Upper lobe of right lung (tissue), 1 donor: ENCODE measurements around the gene EHHADH. TPM values are rescaled to one million over a fixed set of nuclear protein-coding genes. Genes with fewer than 3 reads are reported as not detected.
A peak's percentile ranks its signal among the peaks of the same experiment; 100 is the strongest.
"Not testable (repeated sequence)": the region's sequence is repeated elsewhere in the genome, so short reads cannot be mapped to it uniquely, and the experiment has no call there.

Experiments used
- ATAC-seq: fragments of 200-7000 bp; cut with Tn5 transposase; one replicate; pipeline ENCODE4 v1.9.1; 2020; ENCODE audit warnings: mild to moderate bottlenecking, moderate library complexity
- DNase-seq: peaks from one replicate; pipeline ENCODE4 v3.0.0-alpha.2; 2020
- H3K27ac ChIP-seq: fragments of 200-600 bp; one replicate; pipeline ENCODE4 v1.8.0; 2022
- H3K27me3 ChIP-seq: fragments of 200-600 bp; one replicate; pipeline ENCODE4 v1.8.0; 2022; ENCODE audit warnings: mild to moderate bottlenecking
- H3K36me3 ChIP-seq: fragments of 200-600 bp; one replicate; pipeline ENCODE4 v1.8.0; 2022
- H3K4me1 ChIP-seq: fragments of 200-600 bp; one replicate; pipeline ENCODE4 v1.8.0; 2022
- H3K4me3 ChIP-seq: fragments of 200-600 bp; one replicate; pipeline ENCODE4 v1.8.0; 2022; ENCODE audit warnings: mild to moderate bottlenecking
- H3K9me3 ChIP-seq: fragments of 200-600 bp; one replicate; pipeline ENCODE4 v1.8.0; 2022
- CTCF ChIP-seq: fragments of 200-600 bp; IDR thresholded peaks from one replicate; pipeline ENCODE4 v1.8.0; 2022; ENCODE audit warnings: antibody characterized with exemption
- intact Hi-C: fragments of 100-400 bp; cut with DNase I; formaldehyde crosslinking; loops from one replicate; pipeline ENCODE4 v1.11.0; 2022
- total RNA-seq: library from RNA; stranded (reverse); fragmentation: NEBNext Ultra II Directional; extraction: Animal tissue kit (Norgen Biotek cat#: 25700); gene quantifications from one replicate; pipeline ENCODE4 v1.2.1, GENCODE V29; 2021
- donor health status: DM: no; HTN: yes; CAD: no; lungs with severe emphysema.

Gene EHHADH
- total RNA-seq, 1 donor from 2014 or later, result 12.0 TPM

- H3K27me3 ChIP-seq, result peaks cover 4% of the 10 kb centered on the region
- no peak for DNase-seq
- no peaks in the 10 kb centered on the region for H3K9me3 ChIP-seq
- no peak overlapping the region for H3K27ac ChIP-seq
- no peaks in the 10 kb centered on the region for H3K36me3 ChIP-seq
- H3K4me1 ChIP-seq, result no peaks in the 10 kb centered on the region
- H3K4me3 ChIP-seq, result no peak overlapping the region
- no peak for ATAC-seq
- no peak for TF ChIP-seq CTCF
- intact Hi-C loops, result no loop called here
Measured at GRCh38 chr3:185263423-185263822, 9.6 kb upstream of the EHHADH start.

GRCh38 chr3:185257334-185257733 lies 3.5 kb upstream of the EHHADH start:
- no peak for TF ChIP-seq CTCF
- intact Hi-C loops, result no loop called here
- H3K4me1 ChIP-seq, result no peaks in the 10 kb centered on the region
- H3K36me3 ChIP-seq, result no peaks in the 10 kb centered on the region
- H3K4me3 ChIP-seq, result no peak overlapping the region
- no peak overlapping the region for H3K27ac ChIP-seq
- peaks cover 5% of the 10 kb centered on the region for H3K9me3 ChIP-seq
- H3K27me3 ChIP-seq, result no peaks in the 10 kb centered on the region
- DNase-seq (no peak), ATAC-seq (no peak)

- peaks cover 5% of the 10 kb centered on the region for H3K9me3 ChIP-seq
- ATAC-seq (no peak), DNase-seq (no peak)
- H3K4me3 ChIP-seq, result no peak overlapping the region
- H3K27ac ChIP-seq, result no peak overlapping the region
- intact Hi-C loops, result no loop called here
- H3K4me1 ChIP-seq, result no peaks in the 10 kb centered on the region
- no peak for TF ChIP-seq CTCF
- no peaks in the 10 kb centered on the region for H3K36me3 ChIP-seq
- no peaks in the 10 kb centered on the region for H3K27me3 ChIP-seq
Measured at GRCh38 chr3:185254799-185255198, 950 bp upstream of the EHHADH start.

- H3K36me3 ChIP-seq, DNase-seq, H3K4me1 ChIP-seq, intact Hi-C loops, H3K9me3 ChIP-seq, ATAC-seq, H3K27ac ChIP-seq, H3K27me3 ChIP-seq: not testable (repeated sequence)
- H3K4me3 ChIP-seq, result peak overlapping the region; percentile 68
Measured at GRCh38 chr3:185253133-185253532, 716 bp downstream of the EHHADH start.

- no peak overlapping the region for H3K4me3 ChIP-seq
- no peak overlapping the region for H3K27ac ChIP-seq
- ATAC-seq (no peak), DNase-seq (no peak)
- H3K27me3 ChIP-seq, result no peaks in the 10 kb centered on the region
- no peaks in the 10 kb centered on the region for H3K4me1 ChIP-seq
- intact Hi-C loops, result no loop called here
- no peak for TF ChIP-seq CTCF
- H3K36me3 ChIP-seq, result no peaks in the 10 kb centered on the region
- no peaks in the 10 kb centered on the region for H3K9me3 ChIP-seq
Measured at GRCh38 chr3:185251272-185251671, 2.6 kb downstream of the EHHADH start.

GRCh38 chr3:185250653-185251052 lies 3.2 kb downstream of the EHHADH start:
- intact Hi-C loops, result no loop called here
- Histone ChIP-seq H3K4me1 (no peaks in the 10 kb centered on the region), H3K36me3 (no peaks in the 10 kb centered on the region), H3K27me3 (no peaks in the 10 kb centered on the region), H3K27ac (no peak overlapping the region), H3K9me3 (no peaks in the 10 kb centered on the region), H3K4me3 (no peak overlapping the region)
- DNase-seq (no peak), ATAC-seq (no peak)
- no peak for TF ChIP-seq CTCF
